ENCODE results near the gene SCGB1C1. TPM values are rescaled to one million over a fixed set of nuclear protein-coding genes. Genes with fewer than 3 reads are reported as not detected.
A peak's percentile ranks its signal among the peaks of the same experiment; 100 is the strongest.
"Not testable (repeated sequence)": the region's sequence is repeated elsewhere in the genome, so short reads cannot be mapped to it uniquely, and the experiment has no call there.

Gene SCGB1C1
- total and polyA plus RNA-seq, 3 donors from 2014 or later: not detected

DNA sequence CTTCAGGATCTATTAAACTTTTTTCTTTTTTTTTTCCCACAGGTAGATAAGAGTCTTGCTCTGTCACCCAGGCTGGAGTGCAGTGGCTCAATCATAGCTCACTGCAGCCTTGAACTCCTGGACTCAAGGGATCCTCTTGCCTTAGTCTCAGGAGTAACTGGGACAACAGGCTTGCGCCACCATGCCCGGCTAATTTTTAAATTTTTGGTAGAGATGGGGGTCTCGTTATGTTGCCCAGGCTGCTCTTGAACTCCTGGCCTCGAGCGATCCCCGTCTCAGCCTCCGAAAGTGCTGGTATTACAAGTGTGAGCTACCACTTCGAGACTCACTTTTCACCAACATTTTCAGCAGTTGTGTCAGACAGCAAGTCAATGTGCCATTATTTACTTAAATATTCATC is 42.3 kb downstream of the SCGB1C1 start:
- 62 to 63% methylated on average over 8 of the region's 8 CpGs for WGBS, 2 donors
- TF ChIP-seq POLR2A (IDR thresholded peaks at IDR 0.05) (no peak), CTCF (IDR thresholded peaks at IDR 0.05) (no peak)
- H3K4me3 ChIP-seq: peak overlapping the region; percentile 95 to 99

GRCh38 chr11:235609-235996 is 42.7 kb downstream of the SCGB1C1 start:
- intact Hi-C loops (cut with DNase I; ENCODE audit: low total_unique reads): no loop called here
- Histone ChIP-seq H3K4me3 (peak overlapping the region; percentile 95 to 99), H3K4me1 (peaks cover 16% of the 10 kb centered on the region), H3K27ac (peak overlapping the region; percentile 51 to 86), H3K27me3 (no peaks in the 10 kb centered on the region), H3K36me3 (ENCODE audit: low read depth, missing control alignments) (no peaks in the 10 kb centered on the region), H3K9me3 (no peaks in the 10 kb centered on the region)
- 1 to 6% methylated on average over 13 of the region's 13 CpGs for WGBS, 2 donors
- DNase-seq: no peak
- TF ChIP-seq POLR2A (IDR thresholded peaks at IDR 0.05) (no peak), CTCF (IDR thresholded peaks at IDR 0.05) (no peak)

More for the DNA sequence above, 42.3 kb downstream of the SCGB1C1 start:
- H3K36me3 ChIP-seq (ENCODE audit: low read depth, missing control alignments): no peaks in the 10 kb centered on the region
- no peaks in the 10 kb centered on the region for H3K27me3 ChIP-seq
- H3K9me3 ChIP-seq: no peaks in the 10 kb centered on the region
- H3K4me1 ChIP-seq: peaks cover 16% of the 10 kb centered on the region
- intact Hi-C loops (cut with DNase I; ENCODE audit: low total_unique reads): no loop called here
- peak overlapping the region in 1 of 2 donors; percentile 86 for H3K27ac ChIP-seq
- no peak for DNase-seq

DNA sequence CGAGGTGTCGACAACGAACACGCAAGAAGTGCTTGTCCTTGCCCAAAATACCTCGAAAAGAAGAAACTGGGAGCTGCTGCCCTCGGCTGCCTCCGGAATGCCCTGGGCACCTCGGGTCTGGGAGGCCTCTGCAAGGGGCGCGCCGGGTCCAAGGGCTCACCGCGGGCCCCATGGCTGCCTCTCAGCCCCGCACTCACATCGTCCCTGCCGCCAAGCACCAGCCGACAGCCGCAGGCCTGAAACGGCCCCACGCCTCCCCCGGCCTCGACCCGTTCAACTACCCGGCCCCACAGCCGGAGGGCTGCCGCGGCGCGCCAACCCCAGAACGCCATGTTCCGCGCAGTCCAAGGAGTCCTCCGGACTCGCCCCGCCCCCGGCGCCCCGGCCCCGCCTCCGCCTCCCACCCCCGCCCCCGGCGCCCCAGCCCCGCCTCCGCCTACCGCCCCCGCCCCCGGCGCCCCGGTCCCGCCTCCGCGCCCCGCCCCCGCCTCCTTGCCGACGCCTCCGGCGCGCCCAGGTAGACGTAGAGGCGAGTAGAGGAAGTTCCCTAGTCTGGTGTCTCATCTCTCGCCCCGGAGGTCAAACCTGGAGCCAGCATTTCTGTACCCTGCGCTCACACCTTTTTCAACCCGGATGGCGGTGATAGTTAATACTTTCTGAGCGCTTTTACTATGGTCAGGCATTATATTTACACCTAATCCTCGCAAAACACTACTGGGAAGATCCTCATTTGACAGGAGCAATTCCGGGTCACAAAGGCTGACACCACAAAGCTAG is 43.3 kb downstream of the SCGB1C1 start, which contains the start of gene SIRT3:
SIRT3 (minus strand) TSS at position 346 of the 777 bp plus-strand sequence; CDS start at position 332, 14 bp downstream.
- no peak for TF ChIP-seq CTCF (IDR thresholded peaks at IDR 0.05)
- no peak for TF ChIP-seq POLR2A (IDR thresholded peaks at IDR 0.05)
- Histone ChIP-seq H3K27ac (peak within 1 kb of the TSS; percentile 79 to 90), H3K9me3 (no peaks in the 10 kb centered on the region), H3K27me3 (no peaks in the 10 kb centered on the region), H3K4me1 (peaks cover 20% of the 10 kb centered on the region), H3K4me3 (peak within 1 kb of the TSS; percentile 95 to 99), H3K36me3 (ENCODE audit: low read depth, missing control alignments) (no peaks in the 10 kb centered on the region)
- intact Hi-C loops (cut with DNase I; ENCODE audit: low total_unique reads): no loop called here
- 0 to 1% methylated on average over 26 to 46 of the region's 70 CpGs for WGBS, 2 donors
- peak; percentile 89 for DNase-seq

DNA sequence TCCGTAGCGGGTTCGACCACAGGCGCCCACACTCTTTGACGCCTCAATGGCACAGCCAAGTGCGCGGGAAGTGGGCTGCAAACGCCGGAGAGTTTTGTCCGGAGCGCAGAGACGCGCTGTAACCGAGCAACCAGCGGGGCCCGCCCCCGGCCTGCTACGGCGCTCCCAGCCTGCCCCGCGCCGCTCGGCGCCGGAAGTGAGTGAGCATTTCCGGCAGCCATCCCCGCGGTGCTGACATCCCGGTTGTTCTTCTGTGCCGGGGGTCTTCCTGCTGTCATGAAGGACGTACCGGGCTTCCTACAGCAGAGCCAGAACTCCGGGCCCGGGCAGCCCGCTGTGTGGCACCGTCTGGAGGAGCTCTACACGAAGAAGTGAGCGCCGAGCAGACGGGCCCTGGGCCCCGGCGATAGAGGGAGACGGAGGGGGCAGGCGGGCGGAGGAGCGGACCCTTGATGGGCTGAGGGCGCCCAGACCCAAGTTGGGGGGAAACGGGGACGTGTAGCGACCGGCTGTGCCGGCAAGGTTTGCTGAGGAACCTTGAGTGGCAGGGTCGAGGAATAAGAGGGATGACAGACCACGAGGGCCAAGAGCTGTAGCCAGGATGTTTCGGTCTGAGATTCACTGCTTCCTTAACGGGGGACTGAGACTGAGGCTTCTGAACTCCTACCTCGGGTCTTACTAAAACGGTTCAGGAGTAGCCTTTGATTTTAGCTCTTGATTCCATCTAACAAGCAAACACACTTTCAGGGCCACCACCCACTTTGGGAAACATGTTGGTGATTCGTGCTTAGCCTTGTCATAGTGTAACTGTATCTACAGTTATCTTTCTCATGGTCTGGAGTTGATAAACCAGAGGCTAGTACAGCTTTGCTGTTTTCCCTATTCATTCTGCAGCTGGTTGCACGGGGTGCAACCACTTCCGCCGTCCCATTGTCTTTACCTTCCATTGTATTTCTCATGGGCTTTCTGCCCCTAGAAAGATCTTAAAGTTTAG is 44.2 kb downstream of the SCGB1C1 start, which contains the start of gene PSMD13:
PSMD13 (plus strand) TSS at position 203 of the 994 bp plus-strand sequence; CDS start at position 277, 74 bp downstream.
- Histone ChIP-seq H3K27me3 (no peaks in the 10 kb centered on the region), H3K4me3 (peak within 1 kb of the TSS; percentile 95 to 99), H3K9me3 (no peaks in the 10 kb centered on the region), H3K36me3 (ENCODE audit: low read depth, missing control alignments) (no peaks in the 10 kb centered on the region), H3K27ac (peak within 1 kb of the TSS; percentile 79 to 90), H3K4me1 (peaks cover 24% of the 10 kb centered on the region)
- 1 to 2% methylated on average over 41 to 62 of the region's 62 CpGs for WGBS, 2 donors
- intact Hi-C loops (cut with DNase I; ENCODE audit: low total_unique reads): no loop called here
- DNase-seq: peak; percentile 89
- no peak for TF ChIP-seq POLR2A (IDR thresholded peaks at IDR 0.05)
- TF ChIP-seq CTCF (IDR thresholded peaks at IDR 0.05): no peak

DNA sequence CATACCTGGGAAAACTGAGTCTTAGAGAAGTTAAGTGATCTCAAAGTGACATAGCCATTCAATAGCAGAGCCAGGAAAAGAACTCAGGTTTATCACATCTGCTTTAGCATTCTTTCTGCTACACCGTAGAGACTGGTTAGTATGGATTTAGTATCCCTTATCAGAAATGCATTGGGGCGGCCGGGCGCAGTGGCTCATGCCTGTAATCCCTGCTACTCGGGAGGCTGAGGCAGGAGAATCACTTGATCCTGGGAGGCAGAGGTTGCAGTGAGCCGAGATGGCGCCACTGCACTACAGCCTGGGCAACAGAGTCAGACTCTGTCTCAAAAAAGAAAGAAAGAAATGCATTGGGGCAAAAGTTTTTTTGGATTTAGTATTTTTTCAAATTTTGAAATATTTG is 45.5 kb downstream of the SCGB1C1 start:
- H3K9me3 ChIP-seq; intact Hi-C loops (cut with DNase I; ENCODE audit: low total_unique reads); H3K36me3 ChIP-seq (ENCODE audit: low read depth, missing control alignments); DNase-seq; H3K27ac ChIP-seq; H3K27me3 ChIP-seq; H3K4me3 ChIP-seq: not testable (repeated sequence)
- H3K4me1 ChIP-seq: peaks cover 24% of the 10 kb centered on the region
- 48 to 57% methylated on average over 7 of the region's 7 CpGs for WGBS, 2 donors

Data from testis (tissue), 3 donors.